ENCODE data around the gene CNOT6. TPM values are rescaled to one million over a fixed set of nuclear protein-coding genes. Genes with fewer than 3 reads are reported as not detected.
"Not testable (repeated sequence)": the region's sequence is repeated elsewhere in the genome, so short reads cannot be mapped to it uniquely, and the experiment has no call there.

Gene CNOT6
- 10 to 100 TPM; 14.6 to 20.0 (median 19.3) TPM for total RNA-seq

- in situ Hi-C loops (cut with MboI; ENCODE audit: low pct_ligation_motif_present in 1 of 4, low pct_unique_long_range_greater_than_20kb in 1 of 4, low sequenced_read_pairs in 3 of 4): loop anchor here in 1 of 4 donors (25.0 kb wide), 1 partner anchor 207 kb away; the partner anchor contains the start of gene MAPK9
- H3K36me3 ChIP-seq: no peaks in the 10 kb centered on the region
- TF ChIP-seq POLR2AphosphoS5 (IDR thresholded peaks at IDR 0.05): peak; percentile 33 to 68 (median 57)
- no peak for TF ChIP-seq CTCF (IDR thresholded peaks at IDR 0.05)
- intact Hi-C loops (cut with DNase I; ENCODE audit: low total_unique reads): loop anchor here (10.0 kb wide), 1 partner anchor 409 kb away; no protein-coding TSS in a partner anchor
- H3K4me1 ChIP-seq: peaks cover 0 to 28% (median 22%) of the 10 kb centered on the region in 4 donors
- no peaks in the 10 kb centered on the region for H3K27me3 ChIP-seq
- no peaks in the 10 kb centered on the region for H3K9me3 ChIP-seq
- 2% methylated on average over 25 of the region's 56 CpGs; no CpG with 5 or more reads in 1 of the 2 donors for WGBS, 2 donors (ENCODE audit: low coverage in 1 of 2)
- H3K27ac ChIP-seq: peak within 1 kb of the TSS; percentile 88 to 99 (median 94)
- peak within 1 kb of the TSS; percentile 58 to 98 (median 82) for H3K4me3 ChIP-seq
- DNase-seq: peak; percentile 95
Observed at GRCh38 chr5:180494060-180494509, at the start of gene CNOT6. Gene CNOT6, plus strand, starts transcription at chr5:180494379. Its CDS starts 34,898 bp downstream, at chr5:180529277.

- H3K36me3 ChIP-seq: no peaks in the 10 kb centered on the region
- in situ Hi-C loops (cut with MboI; ENCODE audit: low pct_ligation_motif_present in 1 of 4, low pct_unique_long_range_greater_than_20kb in 1 of 4, low sequenced_read_pairs in 3 of 4): no loop called here
- WGBS, 2 donors (ENCODE audit: low coverage in 1 of 2): 90 to 94% methylated on average over 2 of the region's 2 CpGs
- H3K9me3 ChIP-seq: no peaks in the 10 kb centered on the region
- no peak overlapping the region for H3K4me3 ChIP-seq
- TF ChIP-seq EP300 (IDR thresholded peaks at IDR 0.05; ENCODE audit: low read depth): no peak
- TF ChIP-seq POLR2AphosphoS5 (IDR thresholded peaks at IDR 0.05): no peak
- TF ChIP-seq POLR2A (IDR thresholded peaks at IDR 0.05): no peak
- TF ChIP-seq CTCF (IDR thresholded peaks at IDR 0.05): no peak
- no peaks in the 10 kb centered on the region for H3K4me1 ChIP-seq
- H3K27ac ChIP-seq: no peak overlapping the region
- intact Hi-C loops (cut with DNase I; ENCODE audit: low total_unique reads): no loop called here
- no peaks in the 10 kb centered on the region for H3K27me3 ChIP-seq
- DNase-seq: no peak
Observed at GRCh38 chr5:180454752-180455151, 39.4 kb upstream of the CNOT6 start.

GRCh38 chr5:180455872-180456271 lies 38.3 kb upstream of the CNOT6 start:
- in situ Hi-C loops (cut with MboI; ENCODE audit: low pct_ligation_motif_present in 1 of 4, low pct_unique_long_range_greater_than_20kb in 1 of 4, low sequenced_read_pairs in 3 of 4): no loop called here

GRCh38 chr5:180456792-180457191 lies 37.4 kb upstream of the CNOT6 start:
- intact Hi-C loops (cut with DNase I; ENCODE audit: low total_unique reads): no loop called here
- H3K9me3 ChIP-seq: no peaks in the 10 kb centered on the region
- H3K4me3 ChIP-seq: no peak overlapping the region
- no peaks in the 10 kb centered on the region for H3K36me3 ChIP-seq
- H3K27me3 ChIP-seq: no peaks in the 10 kb centered on the region
- no peak for DNase-seq
- in situ Hi-C loops (cut with MboI; ENCODE audit: low pct_ligation_motif_present in 1 of 4, low pct_unique_long_range_greater_than_20kb in 1 of 4, low sequenced_read_pairs in 3 of 4): no loop called here
- H3K27ac ChIP-seq: no peak overlapping the region
- TF ChIP-seq POLR2A (IDR thresholded peaks at IDR 0.05) (no peak), POLR2AphosphoS5 (IDR thresholded peaks at IDR 0.05) (no peak), CTCF (IDR thresholded peaks at IDR 0.05) (no peak), EP300 (IDR thresholded peaks at IDR 0.05; ENCODE audit: low read depth) (no peak)
- WGBS, 2 donors (ENCODE audit: low coverage in 1 of 2): 44 to 67% methylated on average over 2 to 3 of the region's 3 CpGs
- no peaks in the 10 kb centered on the region for H3K4me1 ChIP-seq

More at GRCh38 chr5:180455872-180456271, 38.3 kb upstream of the CNOT6 start:
- Histone ChIP-seq H3K9me3 (no peaks in the 10 kb centered on the region), H3K27ac (no peak overlapping the region), H3K4me1 (no peaks in the 10 kb centered on the region), H3K4me3 (no peak overlapping the region), H3K36me3 (no peaks in the 10 kb centered on the region), H3K27me3 (no peaks in the 10 kb centered on the region)
- 46% methylated on average over 1 of the region's 1 CpG; no CpG with 5 or more reads in 1 of the 2 donors for WGBS, 2 donors (ENCODE audit: low coverage in 1 of 2)
- DNase-seq: no peak
- intact Hi-C loops (cut with DNase I; ENCODE audit: low total_unique reads): no loop called here
- TF ChIP-seq POLR2AphosphoS5 (IDR thresholded peaks at IDR 0.05): no peak
- TF ChIP-seq POLR2A (IDR thresholded peaks at IDR 0.05): no peak
- TF ChIP-seq CTCF (IDR thresholded peaks at IDR 0.05): no peak
- no peak for TF ChIP-seq EP300 (IDR thresholded peaks at IDR 0.05; ENCODE audit: low read depth)

GRCh38 chr5:180458852-180459673 lies 35.1 kb upstream of the CNOT6 start:
- 93% methylated on average over 31 of the region's 61 CpGs; no CpG with 5 or more reads in 1 of the 2 donors for WGBS, 2 donors (ENCODE audit: low coverage in 1 of 2)
- H3K4me3 ChIP-seq; H3K36me3 ChIP-seq; H3K27me3 ChIP-seq; H3K27ac ChIP-seq; in situ Hi-C loops (cut with MboI; ENCODE audit: low pct_ligation_motif_present in 1 of 4, low pct_unique_long_range_greater_than_20kb in 1 of 4, low sequenced_read_pairs in 3 of 4); intact Hi-C loops (cut with DNase I; ENCODE audit: low total_unique reads); H3K9me3 ChIP-seq; H3K4me1 ChIP-seq; DNase-seq: not testable (repeated sequence)

GRCh38 chr5:180459674-180460142 lies 34.5 kb upstream of the CNOT6 start:
- H3K36me3 ChIP-seq; H3K9me3 ChIP-seq; intact Hi-C loops (cut with DNase I; ENCODE audit: low total_unique reads); H3K27ac ChIP-seq; H3K27me3 ChIP-seq; H3K4me3 ChIP-seq; in situ Hi-C loops (cut with MboI; ENCODE audit: low pct_ligation_motif_present in 1 of 4, low pct_unique_long_range_greater_than_20kb in 1 of 4, low sequenced_read_pairs in 3 of 4); DNase-seq; H3K4me1 ChIP-seq: not testable (repeated sequence)
- WGBS, 2 donors (ENCODE audit: low coverage in 1 of 2): 93% methylated on average over 14 of the region's 14 CpGs; no CpG with 5 or more reads in 1 of the 2 donors

Measured in transverse colon (tissue), 4 donors.